A549 (cell line): Measurements from ENCODE around the gene MYOD1. TPM values are rescaled to one million over a fixed set of nuclear protein-coding genes. Genes with fewer than 3 reads are reported as not detected.

Source experiments
- ATAC-seq, 2 experiments: fragments of 200-7000 bp in 1 of 2; fragments of >200 bp in 1 of 2; cut with Nextera tagmentation in 1 of 2; cut with Tn5 transposase in 1 of 2; 3 replicates each; pipeline versions ENCODE4 v1.8.0 to v1.9.1; 2018 to 2020; ENCODE audit warnings: mild to moderate bottlenecking in 1 of 2, moderate library complexity in 1 of 2
- CTCF ChIA-PET: fragments of 300-600 bp; sonication (Branson Sonifier 250); formaldehyde crosslinking; extraction: SDS; loops from one replicate; lab custom pipeline; 2021; ENCODE audit warnings: antibody characterized with exemption, inconsistent platforms; lab: Yijun Ruan, JAX
- POLR2A ChIA-PET: fragments of 350-600 bp; formaldehyde crosslinking; extraction: SDS; loops from one replicate; lab custom pipeline; 2021; ENCODE audit warnings: antibody characterized with exemption, inconsistent platforms; lab: Yijun Ruan, JAX
- DNase-seq, 2 experiments: peaks; one replicate each; pipeline versions ENCODE4 v3.0.0 to v3.0.0-alpha.2; 2011 to 2016; ENCODE audit warnings: low read depth in 1 of 2, low spot score in 1 of 2
- FAIRE-seq: peaks from 2 replicates; lab custom pipeline; 2011; peaks lifted over from hg19 to GRCh38; lab: Jason Lieb, UNC
- H3K27ac ChIP-seq, 2 experiments: fragments of >200 bp; sonication (Bioruptor Twin); formaldehyde crosslinking; 3 replicates each; pipeline ENCODE4 v1.5.1; 2016 to 2017
- H3K4me1 ChIP-seq: fragments of >200 bp; sonication (Bioruptor Twin); formaldehyde crosslinking; 3 replicates; pipeline ENCODE4 v1.6.1; 2016
- H3K4me2 ChIP-seq: fragments of >200 bp; sonication (Bioruptor Twin); formaldehyde crosslinking; 3 replicates; pipeline ENCODE4 v1.6.1; 2016
- H3K4me3 ChIP-seq: fragments of >200 bp; sonication (Bioruptor Twin); formaldehyde crosslinking; 3 replicates; pipeline ENCODE4 v1.5.1; 2016
- H3K9me3 ChIP-seq: fragments of >200 bp; sonication (Bioruptor Twin); formaldehyde crosslinking; 3 replicates; pipeline ENCODE4 v1.6.1; 2016
- BHLHE40 ChIP-seq: IDR thresholded peaks from 2 replicates; pipeline ENCODE4 v1.6.1; 2012; ENCODE audit warnings: low read depth, low read length, inconsistent platforms
- CBX2 ChIP-seq: fragments of 200-600 bp; sonication (generic); IDR thresholded peaks from 2 replicates; pipeline ENCODE4 v1.6.1; 2016; ENCODE audit warnings: low read depth, mild to moderate bottlenecking, borderline replicate concordance
- CEBPB ChIP-seq, 2 experiments: fragments of >200 bp in 1 of 2; sonication (Bioruptor Twin) in 1 of 2; formaldehyde crosslinking in 1 of 2; IDR thresholded peaks; 2 replicates each; pipeline ENCODE4 v1.6.1; 2012 to 2016
- CHD2 ChIP-seq: fragments of 150-350 bp; IDR thresholded peaks from 2 replicates; pipeline ENCODE4 v1.6.1; 2014; ENCODE audit warnings: low read length; ENCODE audit not compliant: partially characterized antibody
- CHD4 ChIP-seq: fragments of 200-600 bp; sonication (generic); IDR thresholded peaks from 2 replicates; pipeline ENCODE4 v1.6.1; 2016; ENCODE audit warnings: antibody characterized with exemption, mild to moderate bottlenecking, borderline replicate concordance
- EHF ChIP-seq: fragments of 250-450 bp; sonication (Bioruptor Pico); IDR thresholded peaks from 2 replicates; pipeline ENCODE4 v1.5.0; 2020; ENCODE audit warnings: mild to moderate bottlenecking
- EHMT2 ChIP-seq: fragments of 200-600 bp; sonication (generic); IDR thresholded peaks from 2 replicates; pipeline ENCODE4 v1.6.1; 2016; ENCODE audit warnings: antibody characterized with exemption, low read depth, mild to moderate bottlenecking, moderate library complexity
- FOSL2 ChIP-seq, 2 experiments: fragments of 450-650 bp in 1 of 2; fragments of >200 bp in 1 of 2; sonication (Bioruptor Twin) in 1 of 2; formaldehyde crosslinking; IDR thresholded peaks; 2 replicates each; pipeline versions ENCODE4 v1.5.0 to v1.6.1; 2016 to 2020; ENCODE audit warnings: mild to moderate bottlenecking in 1 of 2, moderate library complexity in 1 of 2
- HEYL ChIP-seq: fragments of 250-450 bp; sonication (Bioruptor Pico); IDR thresholded peaks from 2 replicates; pipeline ENCODE4 v1.8.0; 2021; ENCODE audit warnings: mild to moderate bottlenecking, moderate library complexity
- HOXB13 ChIP-seq: fragments of 250-450 bp; sonication (Bioruptor Pico); IDR thresholded peaks from 2 replicates; pipeline ENCODE4 v1.5.0; 2020; ENCODE audit warnings: low read depth, mild to moderate bottlenecking, moderate library complexity
- HOXB5 ChIP-seq: fragments of 250-450 bp; sonication (Bioruptor Pico); IDR thresholded peaks from 2 replicates; pipeline ENCODE4 v1.5.0; 2020; ENCODE audit warnings: mild to moderate bottlenecking, moderate library complexity
- JUNB ChIP-seq: fragments of >200 bp; sonication (Bioruptor Twin); formaldehyde crosslinking; IDR thresholded peaks from 2 replicates; pipeline ENCODE4 v1.6.1; 2016
- MAFK ChIP-seq: fragments of 450-650 bp; IDR thresholded peaks from 2 replicates; pipeline ENCODE4 v1.6.1; 2014; ENCODE audit not compliant: partially characterized antibody
- MYC ChIP-seq: IDR thresholded peaks from 2 replicates; pipeline ENCODE4 v1.6.1; 2012; ENCODE audit warnings: mild to moderate bottlenecking, inconsistent platforms, low read length, improper control_type of control experiment, borderline replicate concordance
- PHF8 ChIP-seq: fragments of 200-600 bp; sonication (generic); IDR thresholded peaks from 2 replicates; pipeline ENCODE4 v1.6.1; 2016; ENCODE audit warnings: low read depth, mild to moderate bottlenecking, antibody characterized with exemption, moderate library complexity, borderline replicate concordance
- POLR2A ChIP-seq: IDR thresholded peaks from 2 replicates; pipeline ENCODE4 v1.6.1; 2012; ENCODE audit warnings: mild to moderate bottlenecking, low read length
- RAD21 ChIP-seq, 2 experiments: fragments of >200 bp in 1 of 2; sonication (Bioruptor Twin) in 1 of 2; formaldehyde crosslinking in 1 of 2; IDR thresholded peaks in 1 of 2; conservative IDR thresholded peaks in 1 of 2; 2 replicates in 1 of 2; 3 replicates in 1 of 2; pipeline ENCODE4 v1.6.1; 2012 to 2018; ENCODE audit warnings: inconsistent platforms in 1 of 2
- RARB ChIP-seq: fragments of 250-450 bp; sonication (Bioruptor Pico); IDR thresholded peaks from 2 replicates; pipeline ENCODE4 v1.8.0; 2021; ENCODE audit warnings: mild to moderate bottlenecking, moderate library complexity
- RCOR1 ChIP-seq: fragments of 150-350 bp; IDR thresholded peaks from 2 replicates; pipeline ENCODE4 v1.6.1; 2014; ENCODE audit warnings: antibody characterized with exemption, low read length, low read depth
- RFX5 ChIP-seq: fragments of 450-650 bp; IDR thresholded peaks from 2 replicates; pipeline ENCODE4 v1.7.1; 2014; ENCODE audit warnings: antibody characterized with exemption, mild to moderate bottlenecking, moderate library complexity
- SMC3 ChIP-seq: fragments of >200 bp; sonication (Bioruptor Twin); formaldehyde crosslinking; IDR thresholded peaks from 3 replicates; pipeline ENCODE4 v1.6.1; 2018; ENCODE audit warnings: inconsistent platforms
- ZC3H11A ChIP-seq: fragments of 450-650 bp; IDR thresholded peaks from 2 replicates; pipeline ENCODE4 v1.6.1; 2014; ENCODE audit warnings: antibody characterized with exemption, mild to moderate bottlenecking
- ZNF302 ChIP-seq: fragments of 250-450 bp; sonication (Bioruptor Pico); IDR thresholded peaks from 2 replicates; pipeline ENCODE4 v1.9.0; 2021; ENCODE audit warnings: inconsistent platforms, mild to moderate bottlenecking, moderate library complexity
- ZSCAN20 ChIP-seq: fragments of 250-450 bp; sonication (Bioruptor Pico); IDR thresholded peaks from 2 replicates; pipeline ENCODE4 v1.8.0; 2022; ENCODE audit warnings: mild to moderate bottlenecking, moderate library complexity
- WGBS: methylation state at CpG from one replicate; pipeline ENCODE4 v1.1.6; 2017; ENCODE audit errors: missing lambda C conversion rate; 5-methylcytosine and 5-hydroxymethylcytosine counted together
- polyA plus RNA-seq, 4 experiments: library from polyadenylated mRNA; depleted of rRNA in 3 of 4; stranded (reverse); fragments of >200 nt; fragmentation: RNase III in 1 of 4; extraction: RNeasy Plus Mini Kit Qiagen cat#74134 plus additional on column Dnase treatment in 1 of 4; gene quantifications; 2 replicates in 3 of 4; 3 replicates in 1 of 4; pipeline ENCODE4 v1.2.3, GENCODE V29; 2011 to 2017
- TF ChIP-seq, protein P1 (sequence below): fragments of 450-650 bp; IDR thresholded peaks from 2 replicates; pipeline ENCODE4 v1.6.1; 2014; ENCODE audit warnings: antibody characterized with exemption
- TF ChIP-seq, protein P2 (sequence below): IDR thresholded peaks from 2 replicates; pipeline ENCODE4 v1.6.1; 2012
- TF ChIP-seq, protein P3 (sequence below): fragments of >200 bp; sonication (Bioruptor Twin); formaldehyde crosslinking; IDR thresholded peaks from 2 replicates; pipeline ENCODE4 v1.6.1; 2016
- TF ChIP-seq, protein P4 (sequence below): IDR thresholded peaks from 2 replicates; pipeline ENCODE4 v1.6.1; 2012
- TF ChIP-seq, protein P5 (sequence below): fragments of 250-450 bp; sonication (Bioruptor Pico); IDR thresholded peaks from 2 replicates; pipeline ENCODE4 v1.5.0; 2020; ENCODE audit warnings: low read depth, mild to moderate bottlenecking, moderate library complexity
- TF ChIP-seq, protein P6 (sequence below): fragments of 150-350 bp; IDR thresholded peaks from 2 replicates; pipeline ENCODE4 v1.6.1; 2014; ENCODE audit warnings: low read depth, mild to moderate bottlenecking, low read length

The MYOD1 gene
- polyA plus RNA-seq, 2 of the 4 experiments (the other 2 are of a cell fraction), result not detected

DNA sequence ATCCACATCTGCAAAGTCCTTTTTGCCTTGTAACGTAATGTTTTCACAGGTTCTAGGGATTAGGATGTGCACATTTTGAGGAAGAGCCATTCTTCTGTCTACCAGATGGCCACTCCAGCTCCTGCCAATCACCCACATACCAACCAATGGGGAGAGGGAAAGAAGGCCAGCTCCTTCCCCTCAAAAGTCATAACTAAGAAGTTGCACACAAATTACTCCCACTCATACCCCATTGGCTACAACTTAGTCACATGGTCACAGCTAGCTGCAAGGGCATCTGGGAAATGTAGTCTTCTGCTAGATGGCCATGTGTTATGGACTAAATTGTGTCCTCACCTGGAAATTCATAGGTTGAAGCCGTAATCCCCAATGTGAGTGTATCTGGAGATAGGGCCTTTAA, 15.4 kb upstream of the MYOD1 start:
- no peak overlapping the region for H3K4me2 ChIP-seq
- DNase-seq (peak in 1 of 2 experiments; percentile 36), ATAC-seq (peak in 1 of 2 experiments; percentile 84; a peak in 3 of 6 replicates), FAIRE-seq (no peak)
- TF ChIP-seq, protein P1, sequence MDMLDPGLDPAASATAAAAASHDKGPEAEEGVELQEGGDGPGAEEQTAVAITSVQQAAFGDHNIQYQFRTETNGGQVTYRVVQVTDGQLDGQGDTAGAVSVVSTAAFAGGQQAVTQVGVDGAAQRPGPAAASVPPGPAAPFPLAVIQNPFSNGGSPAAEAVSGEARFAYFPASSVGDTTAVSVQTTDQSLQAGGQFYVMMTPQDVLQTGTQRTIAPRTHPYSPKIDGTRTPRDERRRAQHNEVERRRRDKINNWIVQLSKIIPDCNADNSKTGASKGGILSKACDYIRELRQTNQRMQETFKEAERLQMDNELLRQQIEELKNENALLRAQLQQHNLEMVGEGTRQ, result 0 out of 2 replicates have a peak, but pooled peaks have one; percentile 31
- TF ChIP-seq HOXB5 (CRISPR knock-in tag), result no peak
- no peak overlapping the region for H3K4me3 ChIP-seq
- H3K4me1 ChIP-seq, result no peaks in the 10 kb centered on the region
- no peaks in the 10 kb centered on the region for H3K9me3 ChIP-seq
- 55% methylated on average over 2 of the region's 2 CpGs for WGBS
- no peak overlapping the region for H3K27ac ChIP-seq
- CTCF ChIA-PET, result interaction anchor here (1.0 to 1.3 kb wide), 2 partner anchors 21 to 27 kb away, joined by 3 to 4 read pairs; no protein-coding TSS in a partner anchor
- POLR2A ChIA-PET, result no interaction called here

DNA sequence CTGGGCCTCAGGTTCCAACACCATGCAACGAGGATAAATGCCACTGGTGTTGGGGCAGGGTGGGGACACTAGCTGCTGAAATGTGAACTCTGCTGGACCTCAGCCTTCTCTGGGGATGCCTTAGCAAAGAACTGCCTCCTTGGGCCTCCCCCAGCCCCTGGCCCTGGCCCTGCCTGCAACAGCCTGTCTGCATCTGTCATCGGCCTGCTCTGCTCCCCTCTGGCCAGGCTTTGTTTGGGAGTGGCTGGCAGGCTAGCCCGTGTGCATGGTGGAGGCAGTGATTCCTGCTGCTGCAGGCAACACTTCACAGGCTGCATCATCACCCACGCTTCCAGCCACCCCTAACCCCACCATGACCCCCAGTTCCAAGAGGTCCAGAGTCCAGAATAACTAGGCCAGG, 11.5 kb upstream of the MYOD1 start:
- no peak for ATAC-seq
- DNase-seq, result no peak

DNA sequence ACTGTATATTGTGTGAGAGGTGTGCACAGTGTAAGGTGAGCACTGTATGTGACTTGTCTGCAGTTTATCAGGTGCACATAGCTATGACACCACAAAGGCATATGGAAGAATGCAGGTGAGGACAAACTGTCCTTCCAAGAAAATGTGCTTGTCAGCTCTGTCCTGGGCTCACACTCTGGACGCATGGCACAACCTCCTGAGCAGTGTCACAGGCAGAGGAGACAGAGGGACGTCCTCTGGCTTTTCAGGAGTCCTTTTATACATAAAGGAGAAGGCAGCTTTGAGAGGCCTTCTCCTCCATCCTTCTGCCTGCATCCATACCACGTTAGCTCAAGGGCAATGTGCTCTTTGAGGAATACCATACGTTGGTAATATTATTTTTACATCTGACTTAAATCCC, 7.5 kb upstream of the MYOD1 start:
- Histone ChIP-seq H3K4me1 (no peaks in the 10 kb centered on the region), H3K9me3 (no peaks in the 10 kb centered on the region), H3K27ac (no peak overlapping the region), H3K4me3 (no peak overlapping the region), H3K4me2 (no peak overlapping the region)
- FAIRE-seq (no peak), ATAC-seq (peak; percentile 26 to 36; a peak in 1 of 6 replicates), DNase-seq (no peak)
- ChIA-PET CTCF (interaction anchor here (1.0 to 2.1 kb wide), 4 partner anchors 10 to 113 kb away, joined by 3 to 8 read pairs (median 4); no protein-coding TSS in a partner anchor), POLR2A (no interaction called here)
- WGBS, result 2% methylated on average over 4 of the region's 4 CpGs
- TF ChIP-seq, protein P2, sequence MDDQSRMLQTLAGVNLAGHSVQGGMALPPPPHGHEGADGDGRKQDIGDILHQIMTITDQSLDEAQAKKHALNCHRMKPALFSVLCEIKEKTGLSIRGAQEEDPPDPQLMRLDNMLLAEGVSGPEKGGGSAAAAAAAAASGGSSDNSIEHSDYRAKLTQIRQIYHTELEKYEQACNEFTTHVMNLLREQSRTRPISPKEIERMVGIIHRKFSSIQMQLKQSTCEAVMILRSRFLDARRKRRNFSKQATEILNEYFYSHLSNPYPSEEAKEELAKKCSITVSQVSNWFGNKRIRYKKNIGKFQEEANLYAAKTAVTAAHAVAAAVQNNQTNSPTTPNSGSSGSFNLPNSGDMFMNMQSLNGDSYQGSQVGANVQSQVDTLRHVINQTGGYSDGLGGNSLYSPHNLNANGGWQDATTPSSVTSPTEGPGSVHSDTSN, result no peak
- TF ChIP-seq BHLHE40, result no peak
- TF ChIP-seq, protein P3, sequence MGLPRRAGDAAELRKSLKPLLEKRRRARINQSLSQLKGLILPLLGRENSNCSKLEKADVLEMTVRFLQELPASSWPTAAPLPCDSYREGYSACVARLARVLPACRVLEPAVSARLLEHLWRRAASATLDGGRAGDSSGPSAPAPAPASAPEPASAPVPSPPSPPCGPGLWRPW, result no peak
- TF ChIP-seq RARB (CRISPR knock-in tag), result no peak
- no peak for TF ChIP-seq CHD2
- TF ChIP-seq CBX2, result no peak
- no peak for TF ChIP-seq RCOR1
- TF ChIP-seq ZC3H11A, result no peak
- TF ChIP-seq HOXB5 (CRISPR knock-in tag), result no peak
- TF ChIP-seq CHD4, result no peak
- TF ChIP-seq SMC3, result no peak
- TF ChIP-seq, protein P4, sequence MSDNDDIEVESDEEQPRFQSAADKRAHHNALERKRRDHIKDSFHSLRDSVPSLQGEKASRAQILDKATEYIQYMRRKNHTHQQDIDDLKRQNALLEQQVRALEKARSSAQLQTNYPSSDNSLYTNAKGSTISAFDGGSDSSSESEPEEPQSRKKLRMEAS, result no peak
- no peak for TF ChIP-seq CEBPB (IDR thresholded peaks at IDR 0.05)
- TF ChIP-seq PHF8, result no peak
- no peak for TF ChIP-seq MYC
- TF ChIP-seq HEYL (CRISPR knock-in tag), result no peak
- TF ChIP-seq JUNB, result no peak

More for the DNA sequence above, 11.5 kb upstream of the MYOD1 start:
- POLR2A ChIA-PET, result no interaction called here
- Histone ChIP-seq H3K4me2 (no peak overlapping the region), H3K27ac (no peak overlapping the region), H3K4me1 (no peaks in the 10 kb centered on the region), H3K4me3 (no peak overlapping the region), H3K9me3 (no peaks in the 10 kb centered on the region)
- 24% methylated on average over 4 of the region's 4 CpGs for WGBS
- TF ChIP-seq POLR2A (no peak), EHF (CRISPR knock-in tag) (no peak), RAD21 (conservative IDR thresholded peaks at IDR 0.05 in 1 of 2, IDR thresholded peaks at IDR 0.05 in 1 of 2) (no peak), MAFK (no peak), EHMT2 (no peak), PHF8 (no peak), HOXB13 (no peak), ZSCAN20 (CRISPR knock-in tag) (no peak), RFX5 (no peak), JUNB (no peak), RARB (CRISPR knock-in tag) (no peak), CBX2 (no peak), CHD4 (no peak), ZNF302 (CRISPR knock-in tag) (no peak), FOSL2 (IDR thresholded peaks at IDR 0.05) (no peak), FOSL2 (CRISPR knock-in tag; IDR thresholded peaks at IDR 0.05) (no peak), HEYL (CRISPR knock-in tag) (no peak)
- TF ChIP-seq, protein P4, result no peak
- TF ChIP-seq, protein P5, sequence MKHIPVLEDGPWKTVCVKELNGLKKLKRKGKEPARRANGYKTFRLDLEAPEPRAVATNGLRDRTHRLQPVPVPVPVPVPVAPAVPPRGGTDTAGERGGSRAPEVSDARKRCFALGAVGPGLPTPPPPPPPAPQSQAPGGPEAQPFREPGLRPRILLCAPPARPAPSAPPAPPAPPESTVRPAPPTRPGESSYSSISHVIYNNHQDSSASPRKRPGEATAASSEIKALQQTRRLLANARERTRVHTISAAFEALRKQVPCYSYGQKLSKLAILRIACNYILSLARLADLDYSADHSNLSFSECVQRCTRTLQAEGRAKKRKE (CRISPR knock-in tag), result no peak
- TF ChIP-seq, protein P6, sequence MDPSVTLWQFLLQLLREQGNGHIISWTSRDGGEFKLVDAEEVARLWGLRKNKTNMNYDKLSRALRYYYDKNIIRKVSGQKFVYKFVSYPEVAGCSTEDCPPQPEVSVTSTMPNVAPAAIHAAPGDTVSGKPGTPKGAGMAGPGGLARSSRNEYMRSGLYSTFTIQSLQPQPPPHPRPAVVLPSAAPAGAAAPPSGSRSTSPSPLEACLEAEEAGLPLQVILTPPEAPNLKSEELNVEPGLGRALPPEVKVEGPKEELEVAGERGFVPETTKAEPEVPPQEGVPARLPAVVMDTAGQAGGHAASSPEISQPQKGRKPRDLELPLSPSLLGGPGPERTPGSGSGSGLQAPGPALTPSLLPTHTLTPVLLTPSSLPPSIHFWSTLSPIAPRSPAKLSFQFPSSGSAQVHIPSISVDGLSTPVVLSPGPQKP, result no peak
- no peak for FAIRE-seq
- CTCF ChIA-PET, result interaction anchor here (0.9 to 1.6 kb wide), 2 partner anchors 23 to 408 kb away, joined by 3 to 7 read pairs; no protein-coding TSS in a partner anchor
